GM23248 (cell line): Measurements from ENCODE around the gene WWOX.
"Not testable (repeated sequence)": the region's sequence is repeated elsewhere in the genome, so short reads cannot be mapped to it uniquely, and the experiment has no call there.

Experiments used
- EZH2 ChIP-seq: fragments of 200-600 bp; sonication (generic); IDR thresholded peaks from 2 replicates; pipeline ENCODE4 v1.6.1; 2018; ENCODE audit warnings: antibody characterized with exemption, mild to moderate bottlenecking; ENCODE audit not compliant: insufficient read depth, poor library complexity, severe bottlenecking
- EZH2phosphoT487 ChIP-seq: fragments of 200-600 bp; sonication (generic); IDR thresholded peaks from 2 replicates; pipeline ENCODE4 v1.6.1; 2018; ENCODE audit warnings: antibody characterized with exemption, moderate library complexity, mild to moderate bottlenecking, low read depth; ENCODE audit not compliant: insufficient read depth

DNA sequence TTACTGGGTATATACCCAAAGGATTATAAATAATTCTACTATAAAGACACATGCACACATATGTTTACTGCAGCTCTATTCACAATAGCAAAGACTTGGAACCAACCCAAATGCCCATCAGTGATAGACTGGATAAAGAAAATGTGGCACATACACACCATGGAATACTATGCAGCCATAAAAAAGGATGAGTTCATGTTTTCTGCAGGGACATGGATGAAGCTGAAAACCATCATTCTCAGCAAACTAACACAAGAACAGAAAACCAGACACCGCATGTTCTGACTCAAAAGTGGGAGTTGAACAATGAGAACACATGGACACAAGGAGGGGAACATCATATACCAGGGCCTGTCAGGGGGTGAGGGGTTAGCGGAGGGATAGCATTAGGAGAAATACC, 1146.2 kb downstream of the WWOX start:
- TF ChIP-seq EZH2phosphoT487, EZH2: not testable (repeated sequence)
